Astrocyte (in vitro differentiated cells and primary cell): ENCODE measurements around the gene VPS37B. TPM values are rescaled to one million over a fixed set of nuclear protein-coding genes. Genes with fewer than 3 reads are reported as not detected.

Source experiments
- DNase-seq: peaks from one replicate; pipeline ENCODE4 v3.0.0-alpha.2; 2010; ENCODE audit warnings: low read depth
- FAIRE-seq: peaks from 2 replicates; lab custom pipeline; 2011; peaks lifted over from hg19 to GRCh38; lab: Jason Lieb, UNC
- H2AFZ ChIP-seq: 2 replicates; pipeline ENCODE4 v1.6.0; 2012; ENCODE audit warnings: low read depth, low read length, inconsistent platforms
- H3K27ac ChIP-seq: 2 replicates; pipeline ENCODE4 v1.5.1; 2011; ENCODE audit warnings: low read depth, low read length, inconsistent platforms
- H3K27me3 ChIP-seq: 2 replicates; pipeline ENCODE4 v1.6.0; 2011; ENCODE audit warnings: low read length, inconsistent platforms; ENCODE audit not compliant: insufficient read depth
- H3K36me3 ChIP-seq: 2 replicates; pipeline ENCODE4 v1.5.1; 2011; ENCODE audit warnings: low read length, inconsistent platforms; ENCODE audit not compliant: insufficient read depth
- H3K4me1 ChIP-seq: 2 replicates; pipeline ENCODE4 v1.5.1; 2011; ENCODE audit warnings: low read length, inconsistent platforms; ENCODE audit not compliant: insufficient read depth
- H3K4me2 ChIP-seq: 2 replicates; pipeline ENCODE4 v1.6.0; 2012; ENCODE audit warnings: low read length, inconsistent platforms
- H3K4me3 ChIP-seq: 2 replicates; pipeline ENCODE4 v1.5.1; 2011; ENCODE audit warnings: low read depth, mild to moderate bottlenecking, low read length, inconsistent platforms; ENCODE audit not compliant: insufficient read depth
- H3K79me2 ChIP-seq: 2 replicates; pipeline ENCODE4 v1.6.0; 2012; ENCODE audit warnings: mild to moderate bottlenecking, low read length, inconsistent platforms; ENCODE audit not compliant: insufficient read depth
- H3K9ac ChIP-seq: 2 replicates; pipeline ENCODE4 v1.6.0; 2012; ENCODE audit warnings: mild to moderate bottlenecking, low read length, inconsistent platforms
- H3K9me3 ChIP-seq: 2 replicates; pipeline ENCODE4 v1.5.1; 2012; ENCODE audit warnings: low read depth, mild to moderate bottlenecking, low read length, inconsistent platforms; ENCODE audit not compliant: insufficient read depth
- H4K20me1 ChIP-seq: 2 replicates; pipeline ENCODE4 v1.6.0; 2012; ENCODE audit warnings: low read length, inconsistent platforms; ENCODE audit not compliant: insufficient read depth
- H3K27ac Mint-ChIP-seq: one replicate; pipeline ENCODE4 v1.8.0; 2021; ENCODE audit warnings: mild to moderate bottlenecking, mixed read lengths; ENCODE audit not compliant: unreplicated experiment
- H3K27me3 Mint-ChIP-seq: one replicate; pipeline ENCODE4 v1.8.0; 2021; ENCODE audit warnings: low read depth, mixed read lengths; ENCODE audit not compliant: unreplicated experiment
- H3K36me3 Mint-ChIP-seq: one replicate; pipeline ENCODE4 v1.8.0; 2021; ENCODE audit warnings: low read depth, mixed read lengths; ENCODE audit not compliant: unreplicated experiment
- H3K4me1 Mint-ChIP-seq: one replicate; pipeline ENCODE4 v1.8.0; 2021; ENCODE audit warnings: low read depth, mixed read lengths; ENCODE audit not compliant: unreplicated experiment
- H3K4me3 Mint-ChIP-seq: one replicate; pipeline ENCODE4 v1.8.0; 2021; ENCODE audit warnings: mild to moderate bottlenecking, moderate library complexity, mixed read lengths; ENCODE audit not compliant: unreplicated experiment
- H3K9me3 Mint-ChIP-seq: one replicate; pipeline ENCODE4 v1.8.0; 2021; ENCODE audit warnings: mild to moderate bottlenecking, mixed read lengths; ENCODE audit not compliant: unreplicated experiment
- CTCF ChIP-seq: IDR thresholded peaks from 2 replicates; pipeline ENCODE4 v1.5.1; 2011; ENCODE audit warnings: low read depth, mild to moderate bottlenecking, inconsistent platforms, low read length, moderate library complexity; ENCODE audit not compliant: insufficient read depth
- EZH2 ChIP-seq: IDR thresholded peaks from 2 replicates; pipeline ENCODE4 v1.6.1; 2012; ENCODE audit warnings: mild to moderate bottlenecking, low read length, inconsistent platforms; ENCODE audit not compliant: insufficient read depth
- total RNA-seq: library from RNA; stranded (reverse); gene quantifications from 2 replicates; pipeline ENCODE4 v1.2.1, GENCODE V29; 2021

Gene VPS37B
- total RNA-seq, 1 donor from 2014 or later: 31.4 TPM

GRCh38 chr12:122869207-122869973 lies 26.5 kb downstream of the VPS37B start:
- no peak for DNase-seq
- no peak for FAIRE-seq
- Histone ChIP-seq H3K9me3 (no peaks in the 10 kb centered on the region), H3K36me3 (peaks cover 22% of the 10 kb centered on the region), H3K27me3 (no peaks in the 10 kb centered on the region), H4K20me1 (peaks cover 43% of the 10 kb centered on the region), H3K4me1 (peaks cover 24% of the 10 kb centered on the region), H3K27ac (no peak overlapping the region), H3K9ac (no peak overlapping the region), H3K4me3 (no peak overlapping the region), H2AFZ (no peak overlapping the region), H3K79me2 (peaks cover 54% of the 10 kb centered on the region), H3K4me2 (no peak overlapping the region)
- Mint-ChIP-seq H3K36me3 (peaks cover 10% of the 10 kb centered on the region), H3K27me3 (no peaks in the 10 kb centered on the region), H3K4me3 (no peak overlapping the region), H3K9me3 (no peaks in the 10 kb centered on the region), H3K4me1 (peaks cover 36% of the 10 kb centered on the region), H3K27ac (no peak overlapping the region)
- TF ChIP-seq CTCF (no peak), EZH2 (no peak)

GRCh38 chr12:122868471-122869177 lies 27.3 kb downstream of the VPS37B start:
- Histone ChIP-seq H3K27me3 (no peaks in the 10 kb centered on the region), H3K4me1 (peaks cover 24% of the 10 kb centered on the region), H3K4me2 (no peak overlapping the region), H3K27ac (no peak overlapping the region), H3K4me3 (no peak overlapping the region), H3K9ac (no peak overlapping the region), H4K20me1 (peaks cover 39% of the 10 kb centered on the region), H3K9me3 (no peaks in the 10 kb centered on the region), H3K36me3 (peaks cover 22% of the 10 kb centered on the region), H3K79me2 (peaks cover 46% of the 10 kb centered on the region), H2AFZ (no peak overlapping the region)
- H3K9me3 Mint-ChIP-seq: no peaks in the 10 kb centered on the region
- H3K4me3 Mint-ChIP-seq: no peak overlapping the region
- peaks cover 13% of the 10 kb centered on the region for H3K36me3 Mint-ChIP-seq
- H3K4me1 Mint-ChIP-seq: peaks cover 30% of the 10 kb centered on the region
- no peak overlapping the region for H3K27ac Mint-ChIP-seq
- DNase-seq (no peak), FAIRE-seq (no peak)
- no peak for TF ChIP-seq EZH2
- no peak for TF ChIP-seq CTCF
- no peaks in the 10 kb centered on the region for H3K27me3 Mint-ChIP-seq
